GDM1 (cell line): ENCODE measurements around the gene KCTD15.

ENCODE experiments used
- DNase-seq: peaks from one replicate; lab custom pipeline; 2025; lab: John Stamatoyannopoulos, UW

KCTD15 gene

GRCh38 chr19:33860312-33861090 is 63.8 kb downstream of the KCTD15 start:
- DNase-seq: no peak

- DNase-seq: no peak
These were observed 65.3 kb downstream of the KCTD15 start for GRCh38 chr19:33861950-33862349.

- no peak for DNase-seq
These were observed 66.3 kb downstream of the KCTD15 start for GRCh38 chr19:33862981-33863380.

- no peak for DNase-seq
These were observed 66.8 kb downstream of the KCTD15 start for GRCh38 chr19:33863436-33863835.

- DNase-seq: no peak
These were observed 67.7 kb downstream of the KCTD15 start for GRCh38 chr19:33864311-33864850.

GRCh38 chr19:33865306-33865705 is 68.6 kb downstream of the KCTD15 start:
- no peak for DNase-seq
